ENCODE measurements around the gene RLF. TPM values are rescaled to one million over a fixed set of nuclear protein-coding genes. Genes with fewer than 3 reads are reported as not detected.

RLF gene
- total and polyA plus RNA-seq, 10 of the 15 experiments (the other 5 are each of a cell fraction or from before 2014, with no cell fraction given) = 2.0 to 19.8 (median 8.7) TPM

GRCh38 chr1:40185951-40186864, 25.0 kb downstream of the RLF start (continued):
- TF ChIP-seq POLR2AphosphoS5 (IDR thresholded peaks at IDR 0.05; ENCODE audit: low read length) (peak; percentile 24; the same call in 1 of the 2 replicates), HDAC6 (IDR thresholded peaks at IDR 0.05; ENCODE audit: unreplicated experiment) (no peak), IRF4 (IDR thresholded peaks at IDR 0.05; ENCODE audit: low read depth, low read length) (peak; percentile 99), MXI1 (IDR thresholded peaks at IDR 0.05; ENCODE audit: low read depth, low read length) (peak; percentile 95), NRF1 (conservative IDR thresholded peaks at IDR 0.05; ENCODE audit: low read depth, low read length) (no peak), TBL1XR1 (IDR thresholded peaks at IDR 0.05; ENCODE audit: low read depth, low read length) (peak; percentile 89), STAT3 (IDR thresholded peaks at IDR 0.05; ENCODE audit: low read depth, low read length) (0 out of 2 replicates have a peak, but pooled peaks have one; percentile 64), RCOR1 (conservative IDR thresholded peaks at IDR 0.05; ENCODE audit: low read depth, low read length) (peak; percentile 92), SMAD5 (IDR thresholded peaks at IDR 0.05; ENCODE audit: low read depth) (no peak; the same call in 1 of the 2 replicates), CREM (IDR thresholded peaks at IDR 0.05; ENCODE audit: low read depth) (peak; percentile 49; the same call in 1 of the 2 replicates), RFX5 (IDR thresholded peaks at IDR 0.05; ENCODE audit: low read depth, low read length) (0 out of 2 replicates have a peak, but pooled peaks have one; percentile 50), MAX (IDR thresholded peaks at IDR 0.05; ENCODE audit: low read depth, low read length) (peak; percentile 77; the same call in 1 of the 2 replicates), NFIC (IDR thresholded peaks at IDR 0.05; ENCODE audit: low read depth, low read length) (peak; percentile 86), IKZF1 (conservative IDR thresholded peaks at IDR 0.05) (peak; percentile 53; the same call in 1 of the 2 replicates), ASH2L (IDR thresholded peaks at IDR 0.05; ENCODE audit: borderline replicate concordance, low read depth) (no peak), TCF12 (IDR thresholded peaks at IDR 0.05; ENCODE audit: low read depth, low read length) (peak; percentile 71; the same call in 1 of the 2 replicates), RAD51 (IDR thresholded peaks at IDR 0.05) (peak; percentile 76)
- TF ChIP-seq, protein P1, sequence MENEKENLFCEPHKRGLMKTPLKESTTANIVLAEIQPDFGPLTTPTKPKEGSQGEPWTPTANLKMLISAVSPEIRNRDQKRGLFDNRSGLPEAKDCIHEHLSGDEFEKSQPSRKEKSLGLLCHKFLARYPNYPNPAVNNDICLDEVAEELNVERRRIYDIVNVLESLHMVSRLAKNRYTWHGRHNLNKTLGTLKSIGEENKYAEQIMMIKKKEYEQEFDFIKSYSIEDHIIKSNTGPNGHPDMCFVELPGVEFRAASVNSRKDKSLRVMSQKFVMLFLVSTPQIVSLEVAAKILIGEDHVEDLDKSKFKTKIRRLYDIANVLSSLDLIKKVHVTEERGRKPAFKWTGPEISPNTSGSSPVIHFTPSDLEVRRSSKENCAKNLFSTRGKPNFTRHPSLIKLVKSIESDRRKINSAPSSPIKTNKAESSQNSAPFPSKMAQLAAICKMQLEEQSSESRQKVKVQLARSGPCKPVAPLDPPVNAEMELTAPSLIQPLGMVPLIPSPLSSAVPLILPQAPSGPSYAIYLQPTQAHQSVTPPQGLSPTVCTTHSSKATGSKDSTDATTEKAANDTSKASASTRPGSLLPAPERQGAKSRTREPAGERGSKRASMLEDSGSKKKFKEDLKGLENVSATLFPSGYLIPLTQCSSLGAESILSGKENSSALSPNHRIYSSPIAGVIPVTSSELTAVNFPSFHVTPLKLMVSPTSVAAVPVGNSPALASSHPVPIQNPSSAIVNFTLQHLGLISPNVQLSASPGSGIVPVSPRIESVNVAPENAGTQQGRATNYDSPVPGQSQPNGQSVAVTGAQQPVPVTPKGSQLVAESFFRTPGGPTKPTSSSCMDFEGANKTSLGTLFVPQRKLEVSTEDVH (IDR thresholded peaks at IDR 0.05; ENCODE audit: low read depth, partially characterized antibody) = no peak
- TF ChIP-seq, protein P2, sequence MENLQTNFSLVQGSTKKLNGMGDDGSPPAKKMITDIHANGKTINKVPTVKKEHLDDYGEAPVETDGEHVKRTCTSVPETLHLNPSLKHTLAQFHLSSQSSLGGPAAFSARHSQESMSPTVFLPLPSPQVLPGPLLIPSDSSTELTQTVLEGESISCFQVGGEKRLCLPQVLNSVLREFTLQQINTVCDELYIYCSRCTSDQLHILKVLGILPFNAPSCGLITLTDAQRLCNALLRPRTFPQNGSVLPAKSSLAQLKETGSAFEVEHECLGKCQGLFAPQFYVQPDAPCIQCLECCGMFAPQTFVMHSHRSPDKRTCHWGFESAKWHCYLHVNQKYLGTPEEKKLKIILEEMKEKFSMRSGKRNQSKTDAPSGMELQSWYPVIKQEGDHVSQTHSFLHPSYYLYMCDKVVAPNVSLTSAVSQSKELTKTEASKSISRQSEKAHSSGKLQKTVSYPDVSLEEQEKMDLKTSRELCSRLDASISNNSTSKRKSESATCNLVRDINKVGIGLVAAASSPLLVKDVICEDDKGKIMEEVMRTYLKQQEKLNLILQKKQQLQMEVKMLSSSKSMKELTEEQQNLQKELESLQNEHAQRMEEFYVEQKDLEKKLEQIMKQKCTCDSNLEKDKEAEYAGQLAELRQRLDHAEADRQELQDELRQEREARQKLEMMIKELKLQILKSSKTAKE (IDR thresholded peaks at IDR 0.05; ENCODE audit: low read depth, poor library complexity, severe bottlenecking) = peak; percentile 75
- TF ChIP-seq, protein P3, sequence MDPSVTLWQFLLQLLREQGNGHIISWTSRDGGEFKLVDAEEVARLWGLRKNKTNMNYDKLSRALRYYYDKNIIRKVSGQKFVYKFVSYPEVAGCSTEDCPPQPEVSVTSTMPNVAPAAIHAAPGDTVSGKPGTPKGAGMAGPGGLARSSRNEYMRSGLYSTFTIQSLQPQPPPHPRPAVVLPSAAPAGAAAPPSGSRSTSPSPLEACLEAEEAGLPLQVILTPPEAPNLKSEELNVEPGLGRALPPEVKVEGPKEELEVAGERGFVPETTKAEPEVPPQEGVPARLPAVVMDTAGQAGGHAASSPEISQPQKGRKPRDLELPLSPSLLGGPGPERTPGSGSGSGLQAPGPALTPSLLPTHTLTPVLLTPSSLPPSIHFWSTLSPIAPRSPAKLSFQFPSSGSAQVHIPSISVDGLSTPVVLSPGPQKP (IDR thresholded peaks at IDR 0.05; ENCODE audit: low read depth, low read length) = no peak

All from GM12878 (cell line).